Hepatocyte (in vitro differentiated cells): Measurements from ENCODE around the gene SNRPB. TPM values are rescaled to one million over a fixed set of nuclear protein-coding genes. Genes with fewer than 3 reads are reported as not detected.

Experiments used
- DNase-seq: peaks from one replicate; pipeline ENCODE4 v3.0.0-alpha.2; 2016; ENCODE audit warnings: low spot score
- H2AFZ ChIP-seq: fragments of 200-600 bp; sonication (generic); 2 replicates; pipeline ENCODE4 v1.6.0; 2016; ENCODE audit warnings: antibody characterized with exemption, mild to moderate bottlenecking
- H3K27ac ChIP-seq: fragments of 200-600 bp; sonication (generic); 2 replicates; pipeline ENCODE4 v1.5.1; 2016; ENCODE audit warnings: mild to moderate bottlenecking
- H3K27me3 ChIP-seq: fragments of 200-600 bp; sonication (generic); 2 replicates; pipeline ENCODE4 v1.6.1; 2016
- H3K36me3 ChIP-seq: fragments of 200-600 bp; sonication (generic); replicated peaks from 2 replicates; pipeline ENCODE4 v1.5.1; 2016; ENCODE audit warnings: low read depth; ENCODE audit not compliant: insufficient read depth
- H3K4me1 ChIP-seq: fragments of 200-600 bp; sonication (generic); 2 replicates; pipeline ENCODE4 v1.5.1; 2016; ENCODE audit warnings: mild to moderate bottlenecking, moderate library complexity; ENCODE audit not compliant: insufficient read depth
- H3K4me2 ChIP-seq: fragments of 200-600 bp; sonication (generic); 2 replicates; pipeline ENCODE4 v1.6.0; 2016
- H3K4me3 ChIP-seq: fragments of 200-600 bp; sonication (generic); 2 replicates; pipeline ENCODE4 v1.5.1; 2016; ENCODE audit warnings: mild to moderate bottlenecking
- H3K79me2 ChIP-seq: fragments of 200-600 bp; sonication (generic); 2 replicates; pipeline ENCODE4 v1.6.0; 2017; ENCODE audit warnings: mild to moderate bottlenecking
- H3K9me2 ChIP-seq: fragments of 200-600 bp; sonication (generic); replicated peaks from 2 replicates; pipeline ENCODE4 v1.6.0; 2017; ENCODE audit warnings: mild to moderate bottlenecking; ENCODE audit not compliant: insufficient read depth
- H3K9me3 ChIP-seq: fragments of 200-600 bp; sonication (generic); 2 replicates; pipeline ENCODE4 v1.5.1; 2016; ENCODE audit warnings: low read depth, mild to moderate bottlenecking
- H4K20me1 ChIP-seq: fragments of 200-600 bp; sonication (generic); 2 replicates; pipeline ENCODE4 v1.6.0; 2016; ENCODE audit warnings: mild to moderate bottlenecking; ENCODE audit not compliant: insufficient read depth, poor library complexity, severe bottlenecking
- CTCF ChIP-seq: fragments of 200-600 bp; sonication (generic); IDR thresholded peaks from 2 replicates; pipeline ENCODE4 v1.5.1; 2016; ENCODE audit warnings: antibody characterized with exemption, mild to moderate bottlenecking; ENCODE audit not compliant: poor library complexity
- EZH2 ChIP-seq: fragments of 200-600 bp; sonication (generic); IDR thresholded peaks from 2 replicates; pipeline ENCODE4 v1.6.1; 2016; ENCODE audit warnings: antibody characterized with exemption, mild to moderate bottlenecking, borderline replicate concordance
- EZH2phosphoT487 ChIP-seq: fragments of 200-600 bp; sonication (generic); IDR thresholded peaks from one replicate; pipeline ENCODE4 v1.6.1; 2018; ENCODE audit warnings: antibody characterized with exemption, mild to moderate bottlenecking, low read depth, moderate library complexity; ENCODE audit not compliant: unreplicated experiment, severe bottlenecking
- WGBS: methylation state at CpG from one replicate; pipeline ENCODE4 v1.1.6; 2016; ENCODE audit warnings: low lambda C conversion rate; ENCODE audit errors: missing lambda C conversion rate; 5-methylcytosine and 5-hydroxymethylcytosine counted together
- polyA plus RNA-seq: library from polyadenylated mRNA; unstranded; fragments of >200 nt; fragmentation: Nextera tagmentation; extraction: Ambion mirVana; gene quantifications from 2 replicates; pipeline ENCODE4 v1.2.1, GENCODE V29; 2016
- total RNA-seq: library from RNA; depleted of rRNA; stranded (reverse); fragments of >200 nt; gene quantifications from 2 replicates; pipeline ENCODE4 v1.2.3, GENCODE V29; 2014

The SNRPB gene
- total and polyA plus RNA-seq, 2 experiments from 2014 or later = 201 to 219 TPM

DNA sequence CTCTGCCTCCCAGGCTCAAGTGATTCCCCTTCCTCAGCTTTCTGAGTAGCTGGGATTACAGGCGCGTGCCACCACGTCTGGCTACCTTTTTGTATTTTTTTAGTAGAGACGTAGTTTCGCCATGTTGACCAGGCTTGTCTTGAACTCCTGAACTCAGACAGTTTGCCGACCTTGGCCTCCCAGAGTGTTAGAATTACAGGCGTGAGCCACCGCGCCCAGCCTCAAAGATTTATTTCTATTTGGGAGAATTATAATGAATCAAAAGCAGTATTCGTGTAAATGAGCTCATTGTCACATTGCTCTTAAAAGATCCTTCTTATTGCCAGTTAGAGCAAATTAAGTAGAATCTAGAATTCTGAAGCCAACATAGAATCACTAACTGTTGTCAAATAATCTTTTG is 47.5 kb upstream of the SNRPB start:
- Histone ChIP-seq H3K36me3 (no peaks in the 10 kb centered on the region), H3K9me3 (no peaks in the 10 kb centered on the region), H3K27ac (no peak overlapping the region), H4K20me1 (no peaks in the 10 kb centered on the region), H3K4me3 (no peak overlapping the region), H2AFZ (no peak overlapping the region), H3K4me2 (no peak overlapping the region), H3K79me2 (no peaks in the 10 kb centered on the region), H3K4me1 (no peaks in the 10 kb centered on the region), H3K9me2 (no peaks in the 10 kb centered on the region), H3K27me3 (no peaks in the 10 kb centered on the region)
- WGBS = 90% methylated on average over 10 of the region's 10 CpGs
- no peak for DNase-seq
- TF ChIP-seq EZH2phosphoT487 (no peak), CTCF (no peak), EZH2 (no peak)

DNA sequence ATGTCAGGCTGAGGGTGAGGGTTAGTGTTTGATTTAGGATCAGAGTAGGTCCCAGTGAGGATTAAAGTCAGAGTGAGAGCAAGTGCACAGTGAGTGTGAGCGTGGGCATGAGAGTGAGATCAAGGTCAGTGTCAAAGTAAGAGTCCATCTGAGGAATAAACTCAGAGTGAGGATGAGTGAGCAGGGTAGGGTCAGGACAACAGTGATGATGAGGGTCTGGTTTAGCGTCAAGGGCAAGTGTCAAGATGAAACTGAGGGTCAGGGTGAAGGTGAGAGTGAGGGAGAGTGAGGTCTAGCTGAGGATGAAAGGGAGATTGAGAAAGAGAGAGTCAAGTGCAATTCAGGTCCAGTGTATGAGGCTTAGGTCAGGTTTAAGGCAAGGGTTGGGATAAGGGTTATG is 45.8 kb upstream of the SNRPB start:
- DNase-seq = no peak
- Histone ChIP-seq H3K4me3 (no peak overlapping the region), H3K79me2 (no peaks in the 10 kb centered on the region), H2AFZ (no peak overlapping the region), H3K27ac (no peak overlapping the region), H3K4me2 (no peak overlapping the region), H3K9me2 (no peaks in the 10 kb centered on the region), H3K9me3 (no peaks in the 10 kb centered on the region), H4K20me1 (no peaks in the 10 kb centered on the region), H3K4me1 (no peaks in the 10 kb centered on the region), H3K27me3 (no peaks in the 10 kb centered on the region), H3K36me3 (no peaks in the 10 kb centered on the region)
- no peak for TF ChIP-seq EZH2
- no peak for TF ChIP-seq CTCF
- no peak for TF ChIP-seq EZH2phosphoT487
- WGBS = 75% methylated on average over 2 of the region's 2 CpGs

GRCh38 chr20:2515203-2515602 is 44.6 kb upstream of the SNRPB start:
- DNase-seq = no peak
- no peaks in the 10 kb centered on the region for H3K9me3 ChIP-seq
- no peaks in the 10 kb centered on the region for H3K36me3 ChIP-seq
- H3K4me1 ChIP-seq = peaks cover under 1% of the 10 kb centered on the region
- no peaks in the 10 kb centered on the region for H4K20me1 ChIP-seq
- no peak overlapping the region for H3K4me3 ChIP-seq
- TF ChIP-seq EZH2phosphoT487 = no peak
- no peak for TF ChIP-seq EZH2
- TF ChIP-seq CTCF = no peak
- H3K4me2 ChIP-seq = no peak overlapping the region
- H3K9me2 ChIP-seq = no peaks in the 10 kb centered on the region
- H2AFZ ChIP-seq = no peak overlapping the region
- H3K27ac ChIP-seq = no peak overlapping the region
- no peaks in the 10 kb centered on the region for H3K27me3 ChIP-seq
- WGBS = 62% methylated on average over 1 of the region's 1 CpG
- H3K79me2 ChIP-seq = no peaks in the 10 kb centered on the region

GRCh38 chr20:2509794-2510193 is 39.2 kb upstream of the SNRPB start:
- 34% methylated on average over 3 of the region's 3 CpGs for WGBS
- Histone ChIP-seq H3K4me1 (peaks cover 8% of the 10 kb centered on the region), H3K9me3 (no peaks in the 10 kb centered on the region), H3K9me2 (no peaks in the 10 kb centered on the region), H3K4me2 (peak overlapping the region; percentile 85), H3K27me3 (no peaks in the 10 kb centered on the region), H3K36me3 (no peaks in the 10 kb centered on the region), H2AFZ (peak overlapping the region; percentile 59), H3K4me3 (peak overlapping the region; percentile 84), H3K27ac (peak overlapping the region; percentile 81), H3K79me2 (peaks cover 31% of the 10 kb centered on the region), H4K20me1 (no peaks in the 10 kb centered on the region)
- TF ChIP-seq CTCF (no peak), EZH2phosphoT487 (no peak), EZH2 (no peak)
- peak; percentile 22 for DNase-seq
